T-helper 2 cell treated with Interferon-gamma antibody and Interleukin-4, amounts not matched to agents 5 μg/mL and 100 μg/mL, for 36 hours (primary cell): ENCODE measurements around the gene CPA3.

ENCODE experiments used
- DNase-seq: peaks from one replicate; pipeline ENCODE4 v3.0.0; 2021; ENCODE audit warnings: low spot score
- H3K27ac Mint-ChIP-seq: one replicate; pipeline ENCODE4 v1.8.0; 2021; ENCODE audit warnings: mild to moderate bottlenecking, mixed read lengths
- H3K27me3 Mint-ChIP-seq: one replicate; pipeline ENCODE4 v1.8.0; 2021; ENCODE audit warnings: low read depth, mixed read lengths
- H3K36me3 Mint-ChIP-seq: one replicate; pipeline ENCODE4 v1.8.0; 2021; ENCODE audit warnings: low read depth, mixed read lengths
- H3K4me1 Mint-ChIP-seq: one replicate; pipeline ENCODE4 v1.8.0; 2021; ENCODE audit warnings: low read depth, mixed read lengths
- H3K4me3 Mint-ChIP-seq: one replicate; pipeline ENCODE4 v1.8.0; 2022; ENCODE audit warnings: mild to moderate bottlenecking, moderate library complexity, mixed read lengths
- H3K9me3 Mint-ChIP-seq: one replicate; pipeline ENCODE4 v1.8.0; 2021; ENCODE audit warnings: mixed read lengths

The CPA3 gene

DNA sequence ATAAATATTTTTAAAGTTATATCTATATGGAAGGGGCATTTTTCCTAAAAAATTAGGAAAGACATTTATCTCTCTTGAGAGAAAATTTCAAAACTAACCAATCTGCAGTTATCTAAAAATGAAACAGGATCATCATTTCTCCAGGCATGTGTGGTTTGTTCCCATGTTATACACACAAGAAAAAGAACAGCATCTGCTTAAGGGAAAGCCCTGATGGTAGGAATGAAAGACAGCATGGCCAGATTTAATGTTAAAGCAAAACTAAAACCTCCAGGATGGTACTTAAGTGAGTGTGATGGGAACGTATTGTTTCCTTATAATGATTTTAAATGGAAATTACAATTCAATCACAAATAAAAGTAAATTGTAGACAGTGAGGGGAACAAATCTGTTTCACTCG is 80.0 kb downstream of the CPA3 start:
- no peak for DNase-seq
- no peak overlapping the region for H3K27ac Mint-ChIP-seq
- H3K9me3 Mint-ChIP-seq, result no peaks in the 10 kb centered on the region
- peaks cover 5% of the 10 kb centered on the region for H3K27me3 Mint-ChIP-seq
- no peak overlapping the region for H3K4me3 Mint-ChIP-seq
- H3K4me1 Mint-ChIP-seq, result no peaks in the 10 kb centered on the region
- H3K36me3 Mint-ChIP-seq, result no peaks in the 10 kb centered on the region
